ENCODE measurements around the gene DNAJC16.

DNAJC16 gene

DNA sequence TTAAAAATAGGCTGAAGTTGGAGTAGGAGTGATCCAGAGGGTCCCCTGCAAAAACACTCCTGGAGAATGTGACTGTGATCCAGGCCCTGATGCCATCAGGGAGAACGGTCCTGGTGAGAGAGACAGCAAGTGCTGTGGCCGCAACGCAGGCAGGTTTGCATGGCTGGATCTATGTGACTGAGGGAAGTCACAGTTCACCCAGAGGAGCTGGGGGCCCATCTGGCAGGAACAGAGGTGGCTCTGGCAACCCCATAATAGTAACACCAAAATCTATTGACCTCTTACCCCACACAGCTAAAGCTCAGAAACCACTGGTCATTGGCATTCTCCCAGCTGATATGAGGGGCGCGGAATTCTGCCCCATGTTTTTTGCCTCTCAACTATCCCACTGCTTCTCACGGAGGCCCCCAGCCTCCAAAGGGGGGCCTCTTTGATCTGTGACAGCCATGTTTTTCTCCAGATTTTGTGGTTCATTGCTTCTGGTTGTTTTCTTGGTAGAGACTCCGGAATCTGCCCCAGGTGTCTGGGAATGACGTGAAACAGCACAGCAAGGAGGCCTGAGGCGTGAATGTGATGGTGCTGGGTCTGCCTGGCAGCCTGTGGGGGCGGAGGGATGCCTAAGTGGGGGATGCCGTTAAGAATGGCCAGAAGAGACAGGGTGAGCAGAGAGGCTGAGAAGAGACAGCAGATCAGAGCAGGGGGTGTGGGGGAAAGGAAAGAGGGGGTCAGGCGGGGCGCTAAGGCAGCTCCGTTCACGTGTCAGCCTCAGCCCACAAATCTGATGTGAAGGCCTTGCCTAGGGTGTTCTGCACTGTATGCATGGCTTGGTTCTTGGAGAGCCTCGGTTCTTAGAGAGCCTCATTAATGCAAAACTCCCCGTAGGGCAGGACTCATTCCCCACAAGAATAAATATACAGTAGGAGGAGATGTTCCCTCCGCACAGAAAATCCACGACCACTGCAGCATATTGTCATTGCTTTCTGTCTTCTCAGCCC, 26.2 kb upstream of the DNAJC16 start:
- no peak for TF ChIP-seq TCF4 (CRISPR knock-in tag; IDR thresholded peaks at IDR 0.05; ENCODE audit: borderline replicate concordance)
- TF ChIP-seq, protein P1, sequence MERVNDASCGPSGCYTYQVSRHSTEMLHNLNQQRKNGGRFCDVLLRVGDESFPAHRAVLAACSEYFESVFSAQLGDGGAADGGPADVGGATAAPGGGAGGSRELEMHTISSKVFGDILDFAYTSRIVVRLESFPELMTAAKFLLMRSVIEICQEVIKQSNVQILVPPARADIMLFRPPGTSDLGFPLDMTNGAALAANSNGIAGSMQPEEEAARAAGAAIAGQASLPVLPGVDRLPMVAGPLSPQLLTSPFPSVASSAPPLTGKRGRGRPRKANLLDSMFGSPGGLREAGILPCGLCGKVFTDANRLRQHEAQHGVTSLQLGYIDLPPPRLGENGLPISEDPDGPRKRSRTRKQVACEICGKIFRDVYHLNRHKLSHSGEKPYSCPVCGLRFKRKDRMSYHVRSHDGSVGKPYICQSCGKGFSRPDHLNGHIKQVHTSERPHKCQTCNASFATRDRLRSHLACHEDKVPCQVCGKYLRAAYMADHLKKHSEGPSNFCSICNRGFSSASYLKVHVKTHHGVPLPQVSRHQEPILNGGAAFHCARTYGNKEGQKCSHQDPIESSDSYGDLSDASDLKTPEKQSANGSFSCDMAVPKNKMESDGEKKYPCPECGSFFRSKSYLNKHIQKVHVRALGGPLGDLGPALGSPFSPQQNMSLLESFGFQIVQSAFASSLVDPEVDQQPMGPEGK (CRISPR knock-in tag; IDR thresholded peaks at IDR 0.05; ENCODE audit: borderline replicate concordance) = no peak
- TF ChIP-seq ZC3H10 (CRISPR knock-in tag; IDR thresholded peaks at IDR 0.05) = no peak
- no peak for TF ChIP-seq OSR1 (CRISPR knock-in tag; IDR thresholded peaks at IDR 0.05)
- no peak for TF ChIP-seq ZNF565 (CRISPR knock-in tag; conservative IDR thresholded peaks at IDR 0.05; ENCODE audit: low read depth)
- no peak for TF ChIP-seq GLIS3 (CRISPR knock-in tag; IDR thresholded peaks at IDR 0.05)
- no peak for TF ChIP-seq RARB (CRISPR knock-in tag; IDR thresholded peaks at IDR 0.05)
- no peak for TF ChIP-seq ISL1 (CRISPR knock-in tag; IDR thresholded peaks at IDR 0.05)
- no peak for ATAC-seq

DNA sequence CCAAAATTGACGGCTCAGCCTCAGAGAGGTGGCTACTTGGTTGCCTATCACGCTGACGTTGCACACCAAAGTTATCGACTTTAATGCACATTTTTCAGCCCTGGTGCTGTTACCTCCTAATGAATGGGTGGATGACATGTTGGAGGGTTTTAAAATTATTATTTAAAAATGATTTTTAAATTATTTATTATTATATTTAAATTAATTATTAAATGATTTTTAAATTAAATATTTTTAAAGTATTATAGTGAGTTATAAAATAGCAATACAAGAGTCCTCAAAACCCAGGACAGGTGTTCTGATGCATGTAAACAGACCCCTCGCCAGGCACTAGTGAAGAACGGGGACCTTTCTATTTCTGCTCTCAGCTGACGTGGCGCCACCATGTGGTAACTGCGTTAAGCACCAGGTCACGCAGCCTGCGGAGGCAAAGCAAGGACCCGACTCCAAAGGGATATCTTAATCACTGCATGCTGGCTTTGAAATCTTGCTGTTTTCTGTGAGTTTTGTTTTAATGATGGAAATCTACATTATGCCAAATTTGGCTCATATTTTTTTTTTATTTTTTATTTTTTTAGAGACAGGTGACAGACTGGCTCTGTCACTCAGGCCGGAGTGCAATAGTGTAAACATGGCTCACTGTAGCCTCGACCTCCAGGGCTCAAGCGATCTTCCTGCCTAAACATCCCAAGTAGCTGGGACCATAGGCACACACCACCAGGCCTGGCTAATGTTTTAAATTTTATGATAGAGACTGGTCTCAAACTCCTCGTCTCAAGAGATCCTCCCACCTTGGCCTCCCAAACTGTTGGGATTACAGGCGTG, 25.2 kb upstream of the DNAJC16 start:
- TF ChIP-seq SNAI2 (CRISPR knock-in tag; IDR thresholded peaks at IDR 0.05) (no peak), BACH2 (CRISPR knock-in tag; IDR thresholded peaks at IDR 0.05; ENCODE audit: borderline replicate concordance) (no peak), ZFP3 (CRISPR knock-in tag; IDR thresholded peaks at IDR 0.05) (no peak), CSDC2 (CRISPR knock-in tag; IDR thresholded peaks at IDR 0.05) (no peak), ESRRG (CRISPR knock-in tag; IDR thresholded peaks at IDR 0.05) (no peak), TCF4 (CRISPR knock-in tag; IDR thresholded peaks at IDR 0.05; ENCODE audit: borderline replicate concordance) (no peak), ZNF70 (CRISPR knock-in tag; IDR thresholded peaks at IDR 0.05) (no peak), RARB (CRISPR knock-in tag; IDR thresholded peaks at IDR 0.05) (no peak), ZFP30 (CRISPR knock-in tag; IDR thresholded peaks at IDR 0.05) (no peak), OSR1 (CRISPR knock-in tag; IDR thresholded peaks at IDR 0.05) (no peak), ZNF565 (CRISPR knock-in tag; conservative IDR thresholded peaks at IDR 0.05; ENCODE audit: low read depth) (no peak), ZC3H10 (CRISPR knock-in tag; IDR thresholded peaks at IDR 0.05) (no peak), ISL1 (CRISPR knock-in tag; IDR thresholded peaks at IDR 0.05) (no peak), POU6F1 (CRISPR knock-in tag; IDR thresholded peaks at IDR 0.05; ENCODE audit: borderline replicate concordance, low read depth) (no peak), PPARA (CRISPR knock-in tag; IDR thresholded peaks at IDR 0.05; ENCODE audit: borderline replicate concordance) (no peak), ARNTL (CRISPR knock-in tag; IDR thresholded peaks at IDR 0.05; ENCODE audit: borderline replicate concordance, low read depth) (no peak)
- TF ChIP-seq, protein P2, sequence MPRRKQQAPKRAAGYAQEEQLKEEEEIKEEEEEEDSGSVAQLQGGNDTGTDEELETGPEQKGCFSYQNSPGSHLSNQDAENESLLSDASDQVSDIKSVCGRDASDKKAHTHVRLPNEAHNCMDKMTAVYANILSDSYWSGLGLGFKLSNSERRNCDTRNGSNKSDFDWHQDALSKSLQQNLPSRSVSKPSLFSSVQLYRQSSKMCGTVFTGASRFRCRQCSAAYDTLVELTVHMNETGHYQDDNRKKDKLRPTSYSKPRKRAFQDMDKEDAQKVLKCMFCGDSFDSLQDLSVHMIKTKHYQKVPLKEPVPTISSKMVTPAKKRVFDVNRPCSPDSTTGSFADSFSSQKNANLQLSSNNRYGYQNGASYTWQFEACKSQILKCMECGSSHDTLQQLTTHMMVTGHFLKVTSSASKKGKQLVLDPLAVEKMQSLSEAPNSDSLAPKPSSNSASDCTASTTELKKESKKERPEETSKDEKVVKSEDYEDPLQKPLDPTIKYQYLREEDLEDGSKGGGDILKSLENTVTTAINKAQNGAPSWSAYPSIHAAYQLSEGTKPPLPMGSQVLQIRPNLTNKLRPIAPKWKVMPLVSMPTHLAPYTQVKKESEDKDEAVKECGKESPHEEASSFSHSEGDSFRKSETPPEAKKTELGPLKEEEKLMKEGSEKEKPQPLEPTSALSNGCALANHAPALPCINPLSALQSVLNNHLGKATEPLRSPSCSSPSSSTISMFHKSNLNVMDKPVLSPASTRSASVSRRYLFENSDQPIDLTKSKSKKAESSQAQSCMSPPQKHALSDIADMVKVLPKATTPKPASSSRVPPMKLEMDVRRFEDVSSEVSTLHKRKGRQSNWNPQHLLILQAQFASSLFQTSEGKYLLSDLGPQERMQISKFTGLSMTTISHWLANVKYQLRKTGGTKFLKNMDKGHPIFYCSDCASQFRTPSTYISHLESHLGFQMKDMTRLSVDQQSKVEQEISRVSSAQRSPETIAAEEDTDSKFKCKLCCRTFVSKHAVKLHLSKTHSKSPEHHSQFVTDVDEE (CRISPR knock-in tag; IDR thresholded peaks at IDR 0.05) = no peak
- TF ChIP-seq, protein P3, sequence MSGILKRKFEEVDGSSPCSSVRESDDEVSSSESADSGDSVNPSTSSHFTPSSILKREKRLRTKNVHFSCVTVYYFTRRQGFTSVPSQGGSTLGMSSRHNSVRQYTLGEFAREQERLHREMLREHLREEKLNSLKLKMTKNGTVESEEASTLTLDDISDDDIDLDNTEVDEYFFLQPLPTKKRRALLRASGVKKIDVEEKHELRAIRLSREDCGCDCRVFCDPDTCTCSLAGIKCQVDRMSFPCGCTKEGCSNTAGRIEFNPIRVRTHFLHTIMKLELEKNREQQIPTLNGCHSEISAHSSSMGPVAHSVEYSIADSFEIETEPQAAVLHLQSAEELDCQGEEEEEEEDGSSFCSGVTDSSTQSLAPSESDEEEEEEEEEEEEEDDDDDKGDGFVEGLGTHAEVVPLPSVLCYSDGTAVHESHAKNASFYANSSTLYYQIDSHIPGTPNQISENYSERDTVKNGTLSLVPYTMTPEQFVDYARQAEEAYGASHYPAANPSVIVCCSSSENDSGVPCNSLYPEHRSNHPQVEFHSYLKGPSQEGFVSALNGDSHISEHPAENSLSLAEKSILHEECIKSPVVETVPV (CRISPR knock-in tag; IDR thresholded peaks at IDR 0.05) = no peak
- TF ChIP-seq, protein P4, sequence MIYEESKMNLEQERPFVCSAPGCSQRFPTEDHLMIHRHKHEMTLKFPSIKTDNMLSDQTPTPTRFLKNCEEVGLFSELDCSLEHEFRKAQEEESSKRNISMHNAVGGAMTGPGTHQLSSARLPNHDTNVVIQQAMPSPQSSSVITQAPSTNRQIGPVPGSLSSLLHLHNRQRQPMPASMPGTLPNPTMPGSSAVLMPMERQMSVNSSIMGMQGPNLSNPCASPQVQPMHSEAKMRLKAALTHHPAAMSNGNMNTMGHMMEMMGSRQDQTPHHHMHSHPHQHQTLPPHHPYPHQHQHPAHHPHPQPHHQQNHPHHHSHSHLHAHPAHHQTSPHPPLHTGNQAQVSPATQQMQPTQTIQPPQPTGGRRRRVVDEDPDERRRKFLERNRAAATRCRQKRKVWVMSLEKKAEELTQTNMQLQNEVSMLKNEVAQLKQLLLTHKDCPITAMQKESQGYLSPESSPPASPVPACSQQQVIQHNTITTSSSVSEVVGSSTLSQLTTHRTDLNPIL (CRISPR knock-in tag; IDR thresholded peaks at IDR 0.05; ENCODE audit: low read depth) = no peak
- TF ChIP-seq, protein P1 (CRISPR knock-in tag; IDR thresholded peaks at IDR 0.05; ENCODE audit: borderline replicate concordance) = no peak
- ATAC-seq = peak; percentile 91

All from SK-N-SH treated with all-trans-retinoic acid at 6 μM for 48 hours (cell line).